ENCODE data around the gene PGF.

DNA sequence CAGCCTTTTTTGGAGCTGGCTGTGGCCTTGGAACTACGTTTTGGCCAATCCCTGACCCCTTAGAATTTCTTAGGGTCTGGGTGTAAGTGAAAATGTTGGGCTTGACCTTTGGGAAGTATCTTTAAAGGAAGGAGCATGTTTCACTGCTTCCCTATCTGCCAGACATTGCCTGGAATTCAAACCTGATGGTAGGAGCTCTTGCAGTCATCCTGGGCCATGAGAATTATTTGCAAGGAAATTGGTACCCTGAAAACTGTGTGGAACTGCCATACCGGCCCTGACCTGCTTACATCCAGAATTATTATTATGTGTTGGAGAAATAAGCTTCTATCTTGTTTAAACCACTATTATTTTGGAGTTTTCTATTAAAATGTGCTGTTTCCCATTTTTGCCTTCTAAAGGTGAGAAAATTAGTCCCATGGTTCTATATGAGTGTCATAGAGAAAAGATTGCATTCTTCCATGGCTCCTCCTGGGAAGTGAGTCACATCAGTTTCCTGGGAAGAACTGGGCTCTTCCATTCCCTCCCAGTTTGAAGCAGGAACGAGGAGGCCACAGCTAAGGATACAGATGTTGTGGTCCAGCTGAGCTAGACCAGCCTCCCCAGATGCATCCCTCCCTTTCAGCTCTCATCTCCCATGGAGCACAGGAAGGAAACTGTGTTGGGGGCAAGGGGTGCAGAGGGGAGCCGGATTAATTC lies 9.5 kb upstream of the PGF start:
- TF ChIP-seq CTCF (IDR thresholded peaks at IDR 0.05; ENCODE audit: poor library complexity) = no peak
- TF ChIP-seq EZH2phosphoT487 (IDR thresholded peaks at IDR 0.05; ENCODE audit: low read depth, severe bottlenecking, unreplicated experiment) = no peak
- no peak for TF ChIP-seq EZH2 (IDR thresholded peaks at IDR 0.05; ENCODE audit: borderline replicate concordance)

Data from hepatocyte (in vitro differentiated cells).